ENCODE data around the gene ZNF672. TPM values are rescaled to one million over a fixed set of nuclear protein-coding genes. Genes with fewer than 3 reads are reported as not detected.

The ZNF672 gene
- total and polyA plus RNA-seq, 2 experiments from 2014 or later = 10.5 to 13.8 TPM

DNA sequence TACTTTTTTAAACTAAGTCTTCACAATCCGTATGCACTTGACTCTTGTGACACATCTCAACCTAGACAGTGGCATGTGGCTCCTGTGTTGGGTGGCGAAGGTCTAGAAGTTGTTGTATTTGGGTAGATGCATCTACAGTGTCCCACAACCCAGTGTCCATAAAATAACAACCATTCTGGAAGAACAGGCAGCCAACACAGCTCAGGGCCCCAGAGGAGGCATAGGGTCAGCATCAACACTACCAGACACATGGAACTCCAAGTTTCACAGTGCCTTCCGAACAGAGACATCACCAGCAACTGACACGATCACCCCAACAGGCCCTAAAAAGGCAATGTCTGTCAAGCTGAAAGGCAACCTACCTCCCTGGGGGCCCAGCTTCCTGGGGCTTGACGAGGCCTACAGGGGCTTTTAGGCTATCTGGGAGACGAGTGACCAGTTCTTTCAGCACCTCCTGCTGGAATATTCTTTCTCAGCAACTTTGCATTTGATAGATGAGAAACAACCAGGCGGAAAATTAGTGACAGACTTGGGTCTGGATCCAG, 17.9 kb upstream of the ZNF672 start:
- peak overlapping the region; percentile 65 for H3K4me2 ChIP-seq (ENCODE audit: unreplicated experiment)
- no peaks in the 10 kb centered on the region for H4K20me1 ChIP-seq (ENCODE audit: insufficient read depth)
- peaks cover 52% of the 10 kb centered on the region for H3F3A ChIP-seq (ENCODE audit: insufficient read depth)
- H3K36me3 ChIP-seq (ENCODE audit: low read depth) = peaks cover 18% of the 10 kb centered on the region
- 81 to 82% methylated on average over 7 of the region's 7 CpGs for WGBS, 2 experiments (ENCODE audit: low coverage in 1 of 2, low lambda C conversion rate in 2 of 2, missing lambda C conversion rate in 2 of 2)
- H3K27me3 ChIP-seq (replicated peaks; ENCODE audit: insufficient read depth) = no peaks in the 10 kb centered on the region
- H3K9me3 ChIP-seq (ENCODE audit: low read depth) = no peaks in the 10 kb centered on the region
- in situ Hi-C loops (cut with MboI) = no loop called here
- H3K27ac ChIP-seq = peak overlapping the region; percentile 96
- H2AFZ ChIP-seq = no peak overlapping the region
- H3K4me3 ChIP-seq = no peak overlapping the region
- TF ChIP-seq EZH2 (IDR thresholded peaks at IDR 0.05; ENCODE audit: insufficient read depth, poor library complexity, severe bottlenecking) (no peak), EZH2phosphoT487 (IDR thresholded peaks at IDR 0.05; ENCODE audit: insufficient read depth, low read depth) (no peak)
- H3K9ac ChIP-seq = peak overlapping the region; percentile 39; the same call in 1 of the 2 replicates
- peaks cover 60% of the 10 kb centered on the region for H3K4me1 ChIP-seq (ENCODE audit: insufficient read depth)
- DNase-seq = no peak
- peaks cover 90% of the 10 kb centered on the region for H3K79me2 ChIP-seq (ENCODE audit: insufficient read depth)
- no peaks in the 10 kb centered on the region for H3K9me2 ChIP-seq (ENCODE audit: insufficient read depth)

DNA sequence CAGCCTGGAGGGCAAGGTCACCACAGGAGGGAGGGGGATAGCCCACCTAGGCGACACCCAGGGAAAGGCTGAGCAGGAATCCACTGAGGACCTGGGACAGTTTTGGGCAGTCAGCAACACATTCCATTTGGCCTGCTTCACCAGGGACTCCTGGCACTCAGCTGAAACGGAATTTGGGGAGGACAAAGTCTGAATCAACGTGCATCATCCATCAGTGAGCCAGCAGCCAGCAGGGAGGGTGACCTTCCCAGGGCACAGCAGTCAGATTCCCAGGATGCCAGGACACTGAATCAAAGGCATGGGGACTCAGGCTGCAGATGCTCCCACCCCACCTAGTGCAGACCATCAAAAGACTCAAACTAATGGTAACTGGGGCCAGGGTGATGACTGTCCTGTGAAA, 16.9 kb upstream of the ZNF672 start:
- no peaks in the 10 kb centered on the region for H3K9me3 ChIP-seq (ENCODE audit: low read depth)
- in situ Hi-C loops (cut with MboI) = no loop called here
- no peak overlapping the region for H2AFZ ChIP-seq
- H3K9ac ChIP-seq = peak overlapping the region; percentile 75
- no peaks in the 10 kb centered on the region for H3K27me3 ChIP-seq (replicated peaks; ENCODE audit: insufficient read depth)
- H3K79me2 ChIP-seq (ENCODE audit: insufficient read depth) = peaks cover 87% of the 10 kb centered on the region
- WGBS, 2 experiments (ENCODE audit: low coverage in 1 of 2, low lambda C conversion rate in 2 of 2, missing lambda C conversion rate in 2 of 2) = 0% methylated on average over 3 of the region's 3 CpGs
- peak; percentile 96 for DNase-seq
- H4K20me1 ChIP-seq (ENCODE audit: insufficient read depth) = no peaks in the 10 kb centered on the region
- peak overlapping the region; percentile 80 for H3K4me3 ChIP-seq
- H3K9me2 ChIP-seq (ENCODE audit: insufficient read depth) = no peaks in the 10 kb centered on the region
- no peak for TF ChIP-seq EZH2phosphoT487 (IDR thresholded peaks at IDR 0.05; ENCODE audit: insufficient read depth, low read depth)
- no peak for TF ChIP-seq EZH2 (IDR thresholded peaks at IDR 0.05; ENCODE audit: insufficient read depth, poor library complexity, severe bottlenecking)
- peak overlapping the region; percentile 95 for H3K4me2 ChIP-seq (ENCODE audit: unreplicated experiment)
- H3F3A ChIP-seq (ENCODE audit: insufficient read depth) = peaks cover 46% of the 10 kb centered on the region
- H3K36me3 ChIP-seq (ENCODE audit: low read depth) = peaks cover 9% of the 10 kb centered on the region; the same call in 1 of the 2 replicates
- H3K4me1 ChIP-seq (ENCODE audit: insufficient read depth) = peaks cover 60% of the 10 kb centered on the region
- peak overlapping the region; percentile 96 for H3K27ac ChIP-seq

DNA sequence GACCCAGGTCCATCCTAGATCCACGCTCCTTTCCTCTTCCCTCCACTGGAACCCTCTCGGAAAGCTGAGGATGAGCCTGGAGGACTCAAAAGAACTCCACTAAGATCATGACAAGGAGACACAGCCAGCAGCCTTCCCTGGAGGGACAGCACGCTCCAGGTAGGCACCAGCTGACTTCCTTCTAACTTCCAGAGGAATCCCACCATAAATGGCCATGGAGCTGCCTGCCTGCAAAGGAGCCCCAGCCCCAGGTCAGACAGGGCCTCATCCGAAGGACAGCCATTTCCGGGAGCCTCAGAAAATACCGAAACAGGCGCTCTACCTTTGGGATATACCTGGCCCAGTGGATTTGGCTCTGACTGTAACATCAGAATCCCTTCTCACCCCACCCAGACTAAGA, 16.4 kb upstream of the ZNF672 start:
- H2AFZ ChIP-seq = no peak overlapping the region
- no peaks in the 10 kb centered on the region for H3K27me3 ChIP-seq (replicated peaks; ENCODE audit: insufficient read depth)
- no peak for TF ChIP-seq EZH2phosphoT487 (IDR thresholded peaks at IDR 0.05; ENCODE audit: insufficient read depth, low read depth)
- TF ChIP-seq EZH2 (IDR thresholded peaks at IDR 0.05; ENCODE audit: insufficient read depth, poor library complexity, severe bottlenecking) = no peak
- WGBS, 2 experiments (ENCODE audit: low coverage in 1 of 2, low lambda C conversion rate in 2 of 2, missing lambda C conversion rate in 2 of 2) = 76 to 83% methylated on average over 7 of the region's 7 CpGs
- H3K9ac ChIP-seq = peak overlapping the region; percentile 75
- in situ Hi-C loops (cut with MboI) = no loop called here
- H3K36me3 ChIP-seq (ENCODE audit: low read depth) = peaks cover 7% of the 10 kb centered on the region; the same call in 1 of the 2 replicates
- peak overlapping the region; percentile 95 for H3K4me2 ChIP-seq (ENCODE audit: unreplicated experiment)
- H3F3A ChIP-seq (ENCODE audit: insufficient read depth) = peaks cover 50% of the 10 kb centered on the region
- DNase-seq = no peak
- peaks cover 81% of the 10 kb centered on the region for H3K79me2 ChIP-seq (ENCODE audit: insufficient read depth)
- peaks cover 61% of the 10 kb centered on the region for H3K4me1 ChIP-seq (ENCODE audit: insufficient read depth)
- peak overlapping the region; percentile 96 for H3K27ac ChIP-seq
- H4K20me1 ChIP-seq (ENCODE audit: insufficient read depth) = no peaks in the 10 kb centered on the region
- H3K9me2 ChIP-seq (ENCODE audit: insufficient read depth) = no peaks in the 10 kb centered on the region
- H3K9me3 ChIP-seq (ENCODE audit: low read depth) = no peaks in the 10 kb centered on the region
- H3K4me3 ChIP-seq = peak overlapping the region; percentile 80

DNA sequence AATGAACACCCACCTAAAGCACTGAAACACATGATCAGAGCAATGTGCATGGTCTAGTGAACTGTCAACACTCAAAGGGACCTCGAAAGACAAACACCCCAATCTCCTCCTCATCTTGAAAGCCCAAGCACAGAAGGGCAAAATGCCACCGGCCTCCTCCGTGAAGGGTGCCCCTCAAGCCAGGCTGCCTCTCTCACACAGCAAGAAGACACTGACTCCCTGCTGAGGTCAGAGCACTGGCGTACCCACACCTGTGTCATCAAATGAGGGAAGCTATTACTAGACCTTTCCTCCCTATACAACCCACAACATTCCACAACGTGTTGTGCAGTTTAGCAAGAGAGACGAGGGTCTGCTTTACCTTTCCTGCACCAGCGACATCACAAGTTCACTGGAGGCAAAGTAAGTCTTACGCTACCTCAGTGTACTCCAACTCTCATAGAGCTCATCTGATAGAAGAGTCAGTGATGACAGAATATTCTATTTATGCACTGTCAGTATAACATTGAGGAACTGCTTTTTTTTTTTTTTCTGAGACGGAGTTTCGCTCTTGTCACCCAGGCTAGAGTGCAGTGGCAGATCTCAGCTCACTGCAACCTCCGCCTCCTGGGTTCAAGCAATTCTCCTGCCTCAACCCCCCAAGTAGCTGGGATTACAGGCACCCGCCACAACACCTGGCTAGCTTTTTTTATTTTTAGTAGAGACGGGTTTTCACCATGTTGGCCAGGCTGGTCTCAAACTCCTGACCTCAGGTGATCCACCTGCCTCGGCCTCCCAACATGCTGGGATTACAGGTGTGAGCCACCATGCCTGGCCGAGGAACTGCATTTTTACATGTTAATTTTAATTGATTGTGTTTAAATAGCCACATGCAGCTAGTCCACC, 15.6 kb upstream of the ZNF672 start:
- peak overlapping the region; percentile 96 for H3K27ac ChIP-seq
- no peaks in the 10 kb centered on the region for H3K9me3 ChIP-seq (ENCODE audit: low read depth)
- peaks cover 74% of the 10 kb centered on the region for H3K79me2 ChIP-seq (ENCODE audit: insufficient read depth)
- 70% methylated on average over 15 of the region's 15 CpGs for WGBS, 2 experiments (ENCODE audit: low coverage in 1 of 2, low lambda C conversion rate in 2 of 2, missing lambda C conversion rate in 2 of 2)
- H2AFZ ChIP-seq = no peak overlapping the region
- H3K36me3 ChIP-seq (ENCODE audit: low read depth) = peaks cover 7% of the 10 kb centered on the region; the same call in 1 of the 2 replicates
- in situ Hi-C loops (cut with MboI) = no loop called here
- no peaks in the 10 kb centered on the region for H3K27me3 ChIP-seq (replicated peaks; ENCODE audit: insufficient read depth)
- peak overlapping the region; percentile 95 for H3K4me2 ChIP-seq (ENCODE audit: unreplicated experiment)
- peak overlapping the region; percentile 75 for H3K9ac ChIP-seq
- TF ChIP-seq EZH2phosphoT487 (IDR thresholded peaks at IDR 0.05; ENCODE audit: insufficient read depth, low read depth) = no peak
- TF ChIP-seq EZH2 (IDR thresholded peaks at IDR 0.05; ENCODE audit: insufficient read depth, poor library complexity, severe bottlenecking) = no peak
- no peaks in the 10 kb centered on the region for H4K20me1 ChIP-seq (ENCODE audit: insufficient read depth)
- H3K9me2 ChIP-seq (ENCODE audit: insufficient read depth) = no peaks in the 10 kb centered on the region
- DNase-seq = no peak
- peak overlapping the region; percentile 80 for H3K4me3 ChIP-seq
- H3F3A ChIP-seq (ENCODE audit: insufficient read depth) = peaks cover 53% of the 10 kb centered on the region
- H3K4me1 ChIP-seq (ENCODE audit: insufficient read depth) = peaks cover 69% of the 10 kb centered on the region

Measured in GM23248 (cell line).